Esophagus squamous epithelium (tissue), 5 donors: ENCODE data around the gene TMEM9. TPM values are rescaled to one million over a fixed set of nuclear protein-coding genes. Genes with fewer than 3 reads are reported as not detected.

ENCODE experiments used
- DNase-seq: peaks from one replicate; lab custom pipeline; 2025; lab: John Stamatoyannopoulos, UW
- H3K27ac ChIP-seq, 4 donors: fragments of 200-600 bp; sonication (generic); one replicate each; pipeline ENCODE4 v1.5.1; 2016 to 2019; ENCODE audit warnings: mild to moderate bottlenecking in 1 of 4
- H3K27me3 ChIP-seq, 4 donors: fragments of 200-600 bp; sonication (generic); 1 replicate in 3 of 4; 2 replicates in 1 of 4; pipeline versions ENCODE4 v1.5.1 to v1.6.0; 2017 to 2021; ENCODE audit warnings: antibody characterized with exemption in 1 of 4
- H3K36me3 ChIP-seq, 3 donors: fragments of 200-600 bp; sonication (generic); one replicate each; pipeline ENCODE4 v1.5.1; 2016 to 2019
- H3K4me1 ChIP-seq, 3 donors: fragments of 200-600 bp; sonication (generic); one replicate each; pipeline ENCODE4 v1.5.1; 2017 to 2019
- H3K4me3 ChIP-seq, 4 donors: fragments of 200-600 bp; sonication (generic); 1 replicate in 3 of 4; 2 replicates in 1 of 4; pipeline ENCODE4 v1.5.1; 2016 to 2019; ENCODE audit warnings: mild to moderate bottlenecking in 2 of 4, moderate library complexity in 1 of 4
- H3K9me3 ChIP-seq, 3 donors: fragments of 200-600 bp; sonication (generic); one replicate each; pipeline ENCODE4 v1.5.1; 2016 to 2019
- CTCF ChIP-seq, 6 experiments: fragments of 450-650 bp in 4 of 6; fragments of 200-600 bp in 2 of 6; sonication (generic) in 2 of 6; IDR thresholded peaks; one replicate each; pipeline ENCODE4 v1.5.1; 2016 to 2019; ENCODE audit warnings: antibody characterized with exemption in 6 of 6, mild to moderate bottlenecking in 4 of 6, moderate library complexity in 4 of 6
- POLR2A ChIP-seq, 4 donors: fragments of 450-650 bp; IDR thresholded peaks; one replicate each; pipeline ENCODE4 v1.6.1; 2017; ENCODE audit warnings: antibody characterized with exemption in 4 of 4, mild to moderate bottlenecking in 4 of 4, moderate library complexity in 3 of 4
- WGBS, 2 donors: methylation state at CpG; one replicate each; pipeline ENCODE4 v1.1.5; 2018; 5-methylcytosine and 5-hydroxymethylcytosine counted together
- intact Hi-C: fragments of 100-400 bp; cut with DNase I; formaldehyde crosslinking; loops from one replicate; pipeline ENCODE4 v1.15.0; 2022
- total RNA-seq, 4 donors: library from RNA; depleted of rRNA; stranded (reverse); fragments of >200 nt; gene quantifications; one replicate each; pipeline ENCODE4 v1.1.0, GENCODE V29; 2016
- donor health status: DM: yes; HTN: yes; CAD: no.

TMEM9 gene
- total RNA-seq, 4 donors from 2014 or later, result 17.7 to 62.3 (median 30.3) TPM

- TF ChIP-seq POLR2A (IDR thresholded peaks at IDR 0.05), result no peak
- no peak for TF ChIP-seq CTCF (IDR thresholded peaks at IDR 0.05)
- peaks cover 13 to 25% (median 15%) of the 10 kb centered on the region in 3 donors for H3K4me1 ChIP-seq
- H3K27ac ChIP-seq, result no peak overlapping the region
- H3K9me3 ChIP-seq, result no peaks in the 10 kb centered on the region
- intact Hi-C loops, result no loop called here
- no peak for DNase-seq
- H3K27me3 ChIP-seq, result peaks cover 0 to 31% (median 0%) of the 10 kb centered on the region in 4 donors
- H3K36me3 ChIP-seq, result peaks cover 0 to 4% (median 0%) of the 10 kb centered on the region in 3 donors
- no peak overlapping the region for H3K4me3 ChIP-seq
Measured at GRCh38 chr1:201156819-201157218, 2.5 kb upstream of the TMEM9 start.

DNA sequence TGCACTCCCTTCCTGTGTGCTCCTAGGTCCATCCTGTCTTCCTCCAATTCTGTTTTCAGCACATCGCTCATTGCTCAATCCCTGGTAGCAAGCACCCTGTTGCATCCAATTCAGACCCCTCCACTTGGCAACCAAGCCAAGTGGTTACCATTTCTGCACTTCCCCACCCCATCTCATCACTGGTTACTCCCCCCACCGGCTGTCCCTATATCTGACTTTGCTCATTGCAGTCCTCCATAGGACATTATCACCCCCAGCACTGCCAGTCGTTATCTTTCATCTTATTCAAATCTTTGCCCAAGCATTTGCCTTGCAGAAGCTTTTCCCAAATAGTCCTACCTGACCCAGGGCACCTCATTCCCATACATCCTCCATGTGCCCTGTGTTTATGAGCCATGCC, 2.1 kb upstream of the TMEM9 start:
- peaks cover 0 to 8% (median 0%) of the 10 kb centered on the region in 3 donors for H3K36me3 ChIP-seq
- peaks cover 13 to 25% (median 15%) of the 10 kb centered on the region in 3 donors for H3K4me1 ChIP-seq
- no peaks in the 10 kb centered on the region for H3K9me3 ChIP-seq
- H3K4me3 ChIP-seq, result no peak overlapping the region
- H3K27ac ChIP-seq, result no peak overlapping the region
- H3K27me3 ChIP-seq, result peaks cover 0 to 26% (median 0%) of the 10 kb centered on the region in 4 donors
- DNase-seq, result no peak
- intact Hi-C loops, result no loop called here
- TF ChIP-seq POLR2A (IDR thresholded peaks at IDR 0.05) (no peak), CTCF (IDR thresholded peaks at IDR 0.05) (no peak)
- WGBS, 2 donors, result 85 to 89% methylated on average over 3 of the region's 3 CpGs

DNA sequence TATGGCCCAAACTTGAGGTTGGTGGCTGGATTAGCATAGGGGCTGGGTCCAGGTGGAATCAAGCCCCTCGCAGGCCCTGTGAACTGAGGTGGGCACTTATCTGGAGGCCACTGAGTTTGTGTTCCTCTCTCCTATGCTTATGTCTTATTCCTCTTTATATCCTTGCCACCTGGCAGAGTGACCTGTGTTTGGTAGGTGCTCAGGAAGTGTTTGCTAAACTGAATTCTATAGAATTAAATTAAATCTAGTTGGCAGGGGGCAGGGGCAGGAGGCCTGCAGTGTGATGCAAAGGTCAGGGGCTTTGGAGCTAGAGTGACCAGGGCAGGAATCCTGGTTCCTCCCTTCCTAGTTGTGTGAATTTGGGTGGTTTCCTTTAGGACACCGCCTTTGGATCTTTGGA, 1.1 kb upstream of the TMEM9 start:
- 75 to 91% methylated on average over 1 to 2 of the region's 2 CpGs for WGBS, 2 donors
- intact Hi-C loops, result no loop called here
- Histone ChIP-seq H3K4me1 (peaks cover 13 to 25% (median 15%) of the 10 kb centered on the region in 3 donors), H3K36me3 (peaks cover 0 to 18% (median 0%) of the 10 kb centered on the region in 3 donors), H3K4me3 (no peak overlapping the region), H3K27ac (no peak overlapping the region), H3K27me3 (peaks cover 0 to 23% (median 0%) of the 10 kb centered on the region in 4 donors), H3K9me3 (no peaks in the 10 kb centered on the region)
- DNase-seq, result no peak
- TF ChIP-seq CTCF (IDR thresholded peaks at IDR 0.05), result no peak
- no peak for TF ChIP-seq POLR2A (IDR thresholded peaks at IDR 0.05)

DNA sequence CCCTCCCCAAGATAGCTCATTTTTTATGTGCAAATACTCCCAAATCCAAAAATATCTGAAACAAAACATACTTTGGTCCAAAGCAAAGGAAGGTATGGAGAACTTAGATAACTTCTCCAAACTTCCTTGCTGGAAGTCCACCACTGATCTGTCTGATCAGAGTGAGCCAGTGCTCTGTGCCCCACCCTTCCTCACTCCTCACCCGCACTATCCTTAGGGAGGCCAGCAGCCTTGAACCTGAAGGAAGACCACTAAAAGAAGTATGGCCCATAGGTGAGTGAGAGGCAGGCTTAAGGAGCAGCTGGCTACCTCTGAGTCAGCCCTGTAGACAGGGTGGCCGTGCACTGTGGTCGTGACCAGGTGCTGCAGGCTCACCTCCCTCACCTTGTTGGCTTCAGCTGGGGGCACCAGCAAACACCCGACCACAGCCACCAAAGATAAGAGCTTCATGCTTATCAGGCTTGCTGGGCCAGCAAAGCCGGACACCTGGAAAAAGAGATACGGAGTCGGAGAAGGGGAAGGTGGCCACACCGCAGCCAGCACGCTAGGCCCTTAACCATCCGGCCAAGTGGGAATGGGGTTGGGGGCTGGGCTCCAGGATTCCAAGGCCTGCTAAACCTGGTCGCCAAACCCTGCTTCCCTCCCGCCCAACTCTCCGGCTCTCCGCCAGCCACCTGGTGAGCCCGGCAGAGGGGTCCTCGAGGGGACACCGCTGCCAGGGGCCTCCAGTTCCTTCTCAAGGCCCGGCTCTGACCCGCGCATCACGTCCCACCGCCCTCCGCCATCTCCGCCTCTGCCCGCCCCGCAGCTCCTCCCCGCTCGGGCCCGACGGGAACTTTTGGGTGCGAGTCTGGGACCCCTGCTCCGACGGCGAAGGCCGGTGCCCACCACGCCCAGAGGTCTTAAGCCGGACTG, 543 bp downstream of the TMEM9 start:
- WGBS, 2 donors, result 10% methylated on average over 8 to 13 of the region's 37 CpGs
- peaks cover 0 to 22% (median 0%) of the 10 kb centered on the region in 4 donors for H3K27me3 ChIP-seq
- H3K9me3 ChIP-seq, result no peaks in the 10 kb centered on the region
- intact Hi-C loops, result no loop called here
- peak overlapping the region; percentile 76 to 96 (median 82) for H3K4me3 ChIP-seq
- TF ChIP-seq CTCF (IDR thresholded peaks at IDR 0.05), result no peak
- peak overlapping the region; percentile 75 to 81 (median 81) for H3K27ac ChIP-seq
- H3K36me3 ChIP-seq, result peaks cover 0 to 35% (median 0%) of the 10 kb centered on the region in 3 donors
- peaks cover 13 to 25% (median 15%) of the 10 kb centered on the region in 3 donors for H3K4me1 ChIP-seq
- no peak for DNase-seq

- H3K36me3 ChIP-seq, result peaks cover 0 to 78% (median 9%) of the 10 kb centered on the region in 3 donors
- intact Hi-C loops, result no loop called here
- no peaks in the 10 kb centered on the region for H3K27me3 ChIP-seq
- H3K4me1 ChIP-seq, result peaks cover 11 to 16% (median 11%) of the 10 kb centered on the region in 3 donors
- 65 to 68% methylated on average over 3 to 4 of the region's 4 CpGs for WGBS, 2 donors
- no peaks in the 10 kb centered on the region for H3K9me3 ChIP-seq
- DNase-seq, result no peak
- no peak overlapping the region for H3K4me3 ChIP-seq
- TF ChIP-seq POLR2A (IDR thresholded peaks at IDR 0.05) (no peak), CTCF (IDR thresholded peaks at IDR 0.05) (peak in 5 of 6 experiments; percentile 18 to 50 (median 19))
- H3K27ac ChIP-seq, result no peak overlapping the region
Measured at GRCh38 chr1:201149400-201149799, 4.9 kb downstream of the TMEM9 start.
